Measurements from ENCODE around the gene SNRPD3.
A peak's percentile ranks its signal among the peaks of the same experiment; 100 is the strongest.

GRCh38 chr22:24564376-24565058 is 8.7 kb downstream of the SNRPD3 start:
- no peak for TF ChIP-seq CTCF (IDR thresholded peaks at IDR 0.05; ENCODE audit: low read depth, low read length, missing input control)
- peak in 1 of 2 donors; percentile 61 for TF ChIP-seq JUND (IDR thresholded peaks at IDR 0.05)
- TF ChIP-seq MAX (IDR thresholded peaks at IDR 0.05): peak; percentile 49
- TF ChIP-seq EGR1 (IDR thresholded peaks at IDR 0.05; ENCODE audit: low read depth in 2 of 2): no peak
- TF ChIP-seq REST (IDR thresholded peaks at IDR 0.05): no peak
- TF ChIP-seq FOXA1 (IDR thresholded peaks at IDR 0.05): no peak
- TF ChIP-seq GABPA (IDR thresholded peaks at IDR 0.05 in 1 of 2, conservative IDR thresholded peaks at IDR 0.05 in 1 of 2): peak in 1 of 2 donors; percentile 45
- TF ChIP-seq TAF1 (conservative IDR thresholded peaks at IDR 0.05): no peak
- TF ChIP-seq ATF3 (IDR thresholded peaks at IDR 0.05): no peak
- TF ChIP-seq RAD21 (IDR thresholded peaks at IDR 0.05): peak; percentile 32 to 34
- TF ChIP-seq NR2F2 (IDR thresholded peaks at IDR 0.05): no peak
- peak; percentile 57 for TF ChIP-seq YY1 (IDR thresholded peaks at IDR 0.05)
- TF ChIP-seq SP1 (IDR thresholded peaks at IDR 0.05): peak; percentile 64
- TF ChIP-seq ZBTB33 (IDR thresholded peaks at IDR 0.05): peak; percentile 57

All from liver (tissue), 3 donors.